GM19463 (cell line): ENCODE measurements around the gene GKAP1.
"Not testable (repeated sequence)": the region's sequence is repeated elsewhere in the genome, so short reads cannot be mapped to it uniquely, and the experiment has no call there.

Experiments
- ATAC-seq: cut with Tn5 transposase; IDR thresholded peaks from one replicate; pipeline ENCODE4 v1.9.1; 2021; ENCODE audit warnings: mild to moderate bottlenecking, moderate library complexity; ENCODE audit not compliant: unreplicated experiment

The GKAP1 gene

DNA sequence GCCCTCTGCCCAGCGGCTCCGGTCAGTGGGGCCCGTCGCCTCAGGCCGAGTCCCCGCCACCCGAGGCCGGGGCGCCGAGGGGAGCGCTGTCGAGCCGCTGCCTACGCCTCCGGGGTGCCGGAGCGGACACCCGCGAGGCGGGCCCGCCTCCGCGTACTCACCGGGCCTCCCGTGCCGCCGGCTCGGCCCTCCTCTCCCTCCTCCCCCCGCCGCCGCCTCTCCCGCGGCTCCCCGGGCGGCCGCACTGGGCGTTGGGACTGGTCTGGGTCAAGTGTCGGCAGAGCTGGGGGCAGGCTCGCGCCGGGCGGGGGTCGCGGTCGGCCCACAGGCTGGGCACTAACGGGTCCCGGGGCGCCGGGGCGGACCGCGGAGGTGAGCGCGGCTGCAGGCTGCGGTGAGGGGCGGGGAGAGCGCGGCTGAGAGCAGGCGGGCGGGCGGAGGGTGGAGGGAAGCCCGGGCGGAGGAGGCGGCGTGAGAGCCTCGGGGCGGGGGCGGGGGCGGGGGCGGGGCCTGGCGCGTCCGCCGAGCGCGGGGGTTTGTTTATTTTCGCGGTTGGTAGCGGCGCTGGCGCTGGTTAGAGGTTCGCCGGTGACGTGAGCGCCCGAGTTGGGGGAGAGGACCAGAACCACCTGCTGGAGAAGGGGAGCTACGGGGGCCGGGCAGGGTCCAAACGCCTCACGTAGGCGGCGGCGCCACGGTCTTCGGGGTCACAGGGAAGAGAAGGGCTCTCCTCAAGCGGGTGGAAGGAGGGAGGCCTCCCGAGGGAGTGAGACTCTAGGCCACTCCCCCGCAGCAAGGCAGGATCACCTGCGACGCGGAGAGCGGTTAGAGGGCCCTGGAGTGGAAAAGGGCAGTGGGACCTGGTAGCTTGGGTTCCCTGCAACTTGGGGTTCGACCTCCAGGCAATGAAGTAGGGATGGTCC lies at the start of gene GKAP1:
Gene GKAP1 (minus strand): TSS at position 414 of the 923 bp plus-strand sequence. CDS start 11,252 bp downstream, outside the sequence.
- ATAC-seq: peak; percentile 79

DNA sequence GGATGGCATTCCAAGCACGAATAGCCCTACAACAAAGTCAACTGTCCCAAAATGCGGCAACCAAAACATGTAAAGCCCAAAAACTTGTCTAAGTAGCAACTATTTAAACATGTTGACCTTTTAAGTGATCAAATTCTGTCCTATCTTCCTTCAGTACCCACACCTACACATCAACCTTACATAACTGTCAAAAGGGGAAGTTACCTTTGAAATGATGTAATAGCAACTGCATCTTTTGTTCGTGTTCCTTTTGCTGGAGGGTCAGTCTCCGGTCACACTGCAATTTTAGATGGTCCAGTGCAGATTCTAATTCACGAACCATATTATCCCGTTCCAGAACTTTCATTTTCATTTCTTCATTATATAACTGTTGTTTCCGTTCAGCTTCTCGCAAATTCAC lies 32.3 kb upstream of the GKAP1 start:
- peak; percentile 95 for ATAC-seq

DNA sequence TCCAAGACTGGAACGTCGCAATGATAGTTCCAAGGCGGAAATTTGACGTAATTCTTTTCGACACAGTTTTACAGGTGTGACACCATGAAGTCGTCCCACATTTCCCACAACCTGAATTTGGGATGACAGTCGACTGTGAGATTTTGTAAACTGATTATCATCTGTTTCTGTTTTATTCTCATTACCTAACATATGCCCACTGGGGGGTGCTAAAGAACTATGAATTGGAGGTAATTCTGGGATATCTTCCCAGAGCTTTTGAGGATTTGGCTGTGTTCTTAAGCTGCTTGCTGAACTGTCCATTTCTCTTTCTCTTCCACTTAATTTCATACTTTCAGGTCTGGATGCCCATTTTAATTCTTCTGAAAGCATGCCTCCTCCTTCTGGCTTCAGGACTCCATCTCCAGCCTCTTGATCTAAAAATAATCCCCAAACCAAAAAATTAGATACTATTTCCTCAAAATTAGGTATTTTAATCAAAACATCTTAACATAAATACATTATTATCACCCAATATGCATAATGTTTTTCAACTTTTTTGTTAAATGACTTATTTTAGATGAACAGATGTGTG lies 19.6 kb upstream of the GKAP1 start:
- not testable (repeated sequence) for ATAC-seq

DNA sequence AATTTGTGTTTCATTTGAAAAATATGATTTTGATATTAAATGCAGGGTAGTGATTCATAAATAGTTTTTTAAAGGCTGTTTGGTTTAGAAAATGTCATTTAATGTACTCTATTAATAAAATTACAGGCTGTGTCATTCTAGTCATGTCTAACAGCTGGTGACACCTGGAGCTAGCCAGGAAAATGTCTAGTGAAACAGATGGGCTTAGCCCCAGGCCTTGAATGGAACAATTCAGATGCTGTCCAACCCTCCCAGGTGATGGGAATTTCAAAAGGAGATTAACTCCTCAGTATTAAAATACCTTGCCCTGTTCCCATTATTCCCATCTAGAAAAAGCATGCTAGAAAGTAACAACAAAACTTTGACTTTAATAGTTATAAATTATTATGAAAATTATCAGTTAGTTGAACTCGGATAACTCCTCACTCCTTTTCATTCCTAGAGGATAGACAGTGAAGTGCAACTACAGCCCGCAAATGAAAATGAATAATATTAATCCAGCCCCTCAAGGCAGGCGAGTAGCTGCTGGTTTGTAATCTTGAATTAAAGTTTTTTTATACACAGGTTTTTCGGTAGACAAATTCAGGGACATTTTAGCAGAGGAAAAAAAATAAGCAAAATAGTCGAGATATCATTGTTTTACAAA lies 13.0 kb upstream of the GKAP1 start:
- ATAC-seq: not testable (repeated sequence)

DNA sequence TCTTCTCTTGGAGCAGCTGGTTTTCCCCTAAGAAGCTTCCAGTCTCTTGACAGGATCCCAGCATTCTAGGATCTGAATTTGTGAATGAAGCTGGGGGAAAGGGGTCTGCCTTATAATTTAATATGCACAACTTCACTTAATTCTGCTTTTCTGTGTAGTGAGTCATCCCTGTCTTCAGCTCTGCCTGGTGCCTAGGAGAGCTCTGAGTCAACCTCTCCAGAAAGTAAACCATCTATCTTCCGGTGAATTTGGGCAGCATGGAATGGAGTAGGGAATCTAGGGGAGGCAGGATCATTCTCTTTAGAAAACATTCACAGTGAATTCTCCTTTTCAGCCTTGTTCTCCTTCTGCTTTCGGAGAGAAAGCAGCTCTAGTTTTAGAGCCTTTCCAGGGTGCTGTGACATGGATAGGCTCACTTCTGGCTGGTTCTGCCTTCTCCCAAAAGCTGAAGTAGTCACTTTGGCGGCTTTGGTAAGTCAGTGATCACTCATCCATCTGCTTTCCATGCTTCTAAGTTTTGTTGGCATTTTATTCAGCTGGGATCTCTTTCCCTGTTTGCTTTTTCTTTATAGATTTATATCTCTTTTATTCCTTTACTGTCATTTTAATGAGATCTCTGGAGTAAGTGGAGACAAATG lies 7.5 kb upstream of the GKAP1 start:
- ATAC-seq: not testable (repeated sequence)

DNA sequence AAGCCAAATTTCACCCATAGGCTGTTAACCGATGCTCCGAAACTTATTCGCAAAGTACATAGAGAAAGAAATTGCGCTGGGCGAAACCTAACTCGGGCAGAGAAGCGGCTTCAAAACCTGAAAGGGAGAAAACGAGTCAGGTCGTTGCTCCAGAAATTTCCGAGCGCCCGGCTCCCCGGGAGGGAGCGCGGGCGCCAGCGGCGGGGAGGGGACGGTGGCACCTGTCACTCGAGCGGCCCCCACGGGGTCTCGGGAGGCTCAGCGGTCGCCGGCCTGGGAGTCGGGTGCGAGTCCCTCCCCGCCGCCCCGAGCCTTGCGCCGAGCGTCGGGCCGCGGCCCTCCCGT lies 586 bp downstream of the GKAP1 start:
- not testable (repeated sequence) for ATAC-seq

DNA sequence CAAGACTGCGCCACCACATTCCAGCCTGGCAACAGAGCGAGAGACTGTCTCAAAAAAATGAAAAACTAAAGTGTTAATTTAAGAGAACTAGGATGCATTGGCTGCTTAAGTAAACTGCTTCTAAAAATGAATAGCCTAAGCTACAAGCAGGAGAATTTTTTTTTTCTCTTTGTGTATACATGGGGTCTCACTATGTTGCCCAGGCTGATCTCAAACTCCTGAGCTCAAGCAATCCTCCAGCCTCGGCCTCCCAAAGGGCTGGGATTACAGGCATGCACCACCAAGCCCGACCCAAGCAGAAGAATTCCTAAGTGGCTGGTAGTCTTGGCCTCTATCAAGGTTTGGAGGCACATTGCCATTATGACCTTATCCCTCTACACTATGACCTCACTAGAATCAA lies 2.4 kb downstream of the GKAP1 start:
- ATAC-seq: not testable (repeated sequence)

DNA sequence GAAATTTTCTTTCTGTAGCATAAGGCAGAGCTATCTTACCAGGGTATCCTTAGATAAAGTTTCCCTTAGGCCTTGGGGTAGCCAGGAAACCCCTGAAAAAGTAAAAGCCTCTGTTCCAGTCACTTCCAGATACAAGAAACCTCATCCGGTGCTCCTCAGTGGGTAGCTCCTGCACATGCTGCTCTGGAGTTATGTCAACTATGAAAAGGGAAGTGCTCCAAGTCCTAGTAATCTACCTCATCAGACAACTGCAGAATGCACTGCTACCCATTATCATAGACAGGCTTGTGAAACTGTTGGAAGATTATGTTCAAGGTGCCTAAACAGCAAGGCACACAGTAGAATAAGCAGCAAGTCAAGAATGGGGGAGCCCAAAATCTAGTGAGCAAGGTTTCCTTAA lies 8.4 kb downstream of the GKAP1 start:
- ATAC-seq: not testable (repeated sequence)

DNA sequence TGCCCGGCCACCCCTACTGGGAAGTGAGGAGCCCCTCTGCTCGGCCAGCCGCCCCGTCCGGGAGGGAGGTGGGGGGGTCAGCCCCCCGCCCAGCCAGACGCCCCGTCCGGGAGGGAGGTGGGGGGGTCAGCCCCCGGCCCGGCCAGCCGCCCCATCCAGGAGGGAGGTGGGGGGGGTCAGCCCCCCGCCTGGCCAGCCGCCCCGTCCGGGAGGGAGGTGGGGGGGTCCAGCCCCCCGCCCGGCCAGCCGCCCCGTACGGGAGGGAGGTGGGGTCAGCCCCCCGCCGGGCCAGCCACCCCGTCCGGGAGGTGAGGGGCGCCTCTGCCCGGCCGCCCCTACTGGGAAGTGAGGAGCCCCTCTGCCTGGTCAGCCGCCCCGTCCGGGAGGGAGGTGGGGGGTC lies 13.1 kb downstream of the GKAP1 start:
- ATAC-seq: not testable (repeated sequence)

DNA sequence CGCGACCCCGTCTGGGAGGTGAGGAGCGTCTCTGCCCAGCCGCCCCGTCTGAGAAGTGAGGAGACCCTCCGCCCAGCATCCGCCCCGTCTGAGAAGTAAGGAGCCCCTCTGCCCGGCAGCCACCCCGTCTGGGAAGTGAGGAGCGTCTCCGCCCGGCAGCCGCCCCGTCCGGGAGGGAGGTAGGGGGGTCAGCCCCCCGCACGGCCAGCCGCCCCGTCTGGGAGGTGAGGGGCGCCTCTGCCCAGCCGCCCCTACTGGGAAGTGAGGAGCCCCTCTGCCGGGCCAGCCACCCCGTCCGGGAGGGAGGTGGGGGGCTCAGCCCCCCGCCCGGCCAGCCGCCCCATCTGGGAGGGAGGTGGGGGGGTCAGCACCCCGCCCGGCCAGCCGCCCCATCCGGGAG lies 13.6 kb downstream of the GKAP1 start:
- not testable (repeated sequence) for ATAC-seq

DNA sequence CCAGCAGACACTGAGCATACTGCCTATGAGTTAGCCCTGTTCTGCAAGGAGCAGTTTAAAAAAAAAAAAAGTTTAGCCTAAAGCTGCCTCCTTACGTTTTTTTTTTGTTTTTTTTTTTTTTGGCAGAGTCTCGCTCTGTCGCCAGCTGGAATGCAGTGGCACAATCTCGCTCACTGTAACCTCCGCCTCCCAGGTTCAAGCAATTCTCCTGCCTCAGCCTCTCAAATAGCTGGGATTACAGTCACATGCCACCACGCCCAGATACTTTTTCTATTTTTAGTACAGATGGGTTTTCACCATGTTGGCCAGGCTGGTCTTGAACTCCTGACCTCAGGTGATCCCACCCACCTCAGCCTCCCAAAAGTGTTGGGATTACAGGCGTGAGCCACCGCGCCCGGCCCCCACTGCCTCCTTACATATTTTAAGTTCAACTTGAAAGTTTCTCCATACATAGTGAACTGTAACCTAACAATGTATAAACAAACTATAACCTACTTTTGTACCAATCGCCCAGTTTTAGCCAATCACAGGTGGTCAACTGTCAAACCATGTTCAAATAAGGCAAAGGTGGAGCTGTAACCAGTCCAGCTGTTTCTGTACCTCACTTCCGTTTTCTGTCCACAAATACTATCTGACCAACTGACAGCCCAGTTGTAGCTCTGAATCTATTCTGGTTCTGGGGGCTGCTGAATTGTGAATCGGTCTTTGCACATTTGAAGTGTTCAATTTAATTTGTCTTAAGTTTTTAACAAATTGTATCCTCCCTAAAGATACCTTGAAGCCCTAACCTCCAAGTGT lies 17.1 kb downstream of the GKAP1 start:
- no peak for ATAC-seq

DNA sequence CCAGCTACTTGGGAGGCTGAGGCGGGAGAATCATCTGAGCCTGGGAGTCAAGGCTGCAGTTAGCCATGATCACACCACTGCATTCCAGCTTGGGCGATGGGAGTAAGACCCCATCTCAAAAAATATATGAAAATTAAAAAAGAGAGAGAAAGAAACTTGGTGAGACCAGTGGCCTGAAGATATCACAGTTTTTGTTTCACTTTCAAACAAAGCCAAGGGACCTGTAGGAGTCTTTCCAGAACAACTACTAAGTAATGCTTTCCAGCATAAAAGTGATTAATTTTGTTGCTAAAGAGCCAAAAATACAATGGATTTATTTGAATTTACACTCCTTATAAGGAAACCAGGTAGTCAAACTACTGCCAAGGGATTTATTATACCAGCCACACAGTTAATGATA lies 23.5 kb downstream of the GKAP1 start:
- no peak for ATAC-seq

DNA sequence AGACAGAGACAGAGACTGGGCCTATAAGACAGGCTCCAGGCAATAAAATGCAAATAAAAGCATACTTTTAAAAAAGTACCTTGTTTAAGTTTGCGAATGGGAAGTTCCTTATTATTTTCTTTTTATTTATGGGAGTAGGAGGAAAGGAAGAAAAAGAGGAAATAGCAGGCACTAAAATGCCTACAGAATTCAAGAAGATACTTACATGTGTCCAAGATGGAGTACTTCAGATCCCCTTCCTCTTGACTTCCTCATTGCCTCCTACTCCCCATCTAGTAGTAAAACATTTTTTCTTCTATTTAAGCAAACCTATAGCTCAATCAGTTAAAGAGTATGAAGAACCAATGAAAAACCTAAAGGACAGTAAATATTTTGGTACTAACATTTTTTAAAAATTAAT lies 24.8 kb downstream of the GKAP1 start:
- ATAC-seq: no peak

DNA sequence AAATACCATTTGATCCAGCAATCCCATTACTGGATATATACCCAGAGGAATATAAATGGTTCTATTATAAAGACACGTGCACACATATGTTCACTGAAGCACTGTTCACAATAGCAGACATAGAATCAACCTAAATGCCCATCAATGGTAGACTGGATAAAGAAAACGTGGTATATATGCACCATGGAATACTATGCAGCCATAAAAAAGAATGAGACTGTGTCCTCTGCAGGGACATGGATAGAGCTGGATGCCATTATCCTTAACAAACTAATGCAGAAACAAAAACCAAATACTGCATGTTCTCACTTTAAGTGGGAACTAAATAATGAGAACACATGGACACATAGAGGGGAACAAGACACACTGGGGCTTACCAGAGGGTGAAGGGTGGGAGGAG lies 39.4 kb downstream of the GKAP1 start:
- no peak for ATAC-seq

DNA sequence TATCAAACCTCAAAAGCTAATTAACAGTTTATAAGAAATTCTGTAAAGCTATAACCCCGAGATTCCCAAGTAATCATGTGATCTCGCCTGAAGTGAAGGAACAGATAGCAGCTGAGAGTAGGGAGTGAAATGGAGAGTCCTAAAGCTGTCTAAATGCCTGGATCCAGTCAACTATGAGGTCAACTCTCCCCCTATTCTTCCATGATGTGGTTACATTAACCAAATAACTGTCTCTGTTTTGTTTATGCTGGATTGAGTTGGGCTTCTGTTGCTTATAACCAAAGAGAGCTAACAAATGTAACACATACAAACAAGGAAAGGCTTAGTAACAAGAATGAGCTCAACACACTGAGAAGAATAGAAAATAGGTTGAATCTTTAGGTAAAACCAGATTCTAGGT lies 41.6 kb downstream of the GKAP1 start:
- no peak for ATAC-seq

DNA sequence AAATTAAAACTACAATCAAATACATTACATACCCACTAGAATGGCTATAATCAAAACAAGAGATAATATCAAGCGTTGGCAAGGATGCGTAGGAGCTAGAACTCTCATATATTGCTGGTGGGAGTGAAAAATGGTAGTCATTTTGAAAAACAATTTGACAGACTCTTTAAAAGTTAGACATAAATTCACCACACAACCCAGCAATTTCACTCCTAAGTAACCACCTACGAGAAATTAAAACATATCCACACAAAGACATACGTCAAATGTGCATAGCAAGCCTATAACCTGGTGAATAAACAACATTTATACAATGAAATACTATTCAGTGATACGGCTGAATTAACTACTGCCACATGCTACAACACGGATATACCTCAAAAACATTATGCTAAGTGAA lies 44.7 kb downstream of the GKAP1 start:
- no peak for ATAC-seq

DNA sequence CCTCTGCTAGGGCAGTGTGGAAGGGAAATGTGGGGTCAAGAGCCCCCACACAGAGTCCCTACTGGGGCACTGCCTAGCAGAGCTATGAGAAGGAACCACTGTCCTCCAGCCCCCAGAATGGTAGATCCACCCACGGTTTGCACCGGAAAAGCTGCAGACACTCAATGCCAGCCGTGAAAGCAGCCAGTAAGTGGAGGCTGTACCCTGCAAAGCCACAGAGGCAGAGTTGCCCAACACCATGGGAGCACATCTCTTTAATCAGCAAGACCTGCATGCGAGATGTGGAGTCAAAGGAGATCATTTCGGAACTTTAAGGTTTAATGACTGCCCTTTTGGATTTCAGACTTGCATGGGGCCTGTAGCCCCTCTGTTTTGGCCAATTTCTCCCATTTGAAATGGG lies 52.2 kb downstream of the GKAP1 start:
- no peak for ATAC-seq

DNA sequence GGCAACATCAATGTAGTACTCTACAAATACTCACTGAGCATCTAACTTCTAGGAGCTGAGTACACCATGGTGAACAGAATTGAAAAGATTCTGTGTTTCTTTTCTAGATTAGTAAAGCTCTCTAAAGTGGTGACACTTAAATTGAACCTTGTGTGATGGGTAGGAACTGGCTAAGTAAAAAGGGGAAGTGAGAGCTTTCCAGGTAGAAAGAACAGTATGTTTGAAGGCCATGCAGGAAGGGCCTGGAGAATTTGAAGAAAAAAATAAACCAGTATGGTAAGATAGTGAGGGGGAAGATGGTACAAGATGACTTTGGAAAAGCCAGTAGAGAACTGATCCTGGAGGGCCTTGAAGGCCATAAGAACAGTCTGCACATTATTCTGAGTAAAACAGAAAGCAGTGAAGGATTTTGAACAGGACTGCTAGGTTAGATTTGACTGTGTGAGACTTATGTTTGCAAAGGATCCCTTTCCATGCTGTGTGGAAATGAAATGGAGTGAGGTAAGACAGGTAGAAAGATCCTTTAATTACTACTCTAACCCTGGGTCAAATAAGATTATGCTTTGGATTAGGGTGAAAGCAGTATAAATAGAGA lies 63.1 kb downstream of the GKAP1 start:
- peak; percentile 81 for ATAC-seq

DNA sequence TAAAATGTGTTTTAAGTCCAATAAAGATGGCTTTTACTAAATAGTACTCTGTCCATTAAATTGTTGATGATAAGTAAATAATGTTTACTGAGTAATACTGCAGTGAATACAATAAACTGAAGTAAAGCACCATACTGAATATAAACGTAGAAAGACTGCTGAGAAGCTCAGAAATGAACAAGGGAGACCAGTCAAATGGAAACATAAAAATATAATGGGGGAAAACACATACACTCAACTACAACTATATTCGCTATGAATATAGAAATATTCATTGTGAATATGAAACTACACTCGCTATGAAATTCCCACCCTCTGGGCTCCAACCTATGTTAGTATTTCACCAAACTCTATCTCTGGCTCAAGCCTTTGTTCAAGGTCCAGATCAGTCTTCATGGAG lies 67.9 kb downstream of the GKAP1 start:
- no peak for ATAC-seq

DNA sequence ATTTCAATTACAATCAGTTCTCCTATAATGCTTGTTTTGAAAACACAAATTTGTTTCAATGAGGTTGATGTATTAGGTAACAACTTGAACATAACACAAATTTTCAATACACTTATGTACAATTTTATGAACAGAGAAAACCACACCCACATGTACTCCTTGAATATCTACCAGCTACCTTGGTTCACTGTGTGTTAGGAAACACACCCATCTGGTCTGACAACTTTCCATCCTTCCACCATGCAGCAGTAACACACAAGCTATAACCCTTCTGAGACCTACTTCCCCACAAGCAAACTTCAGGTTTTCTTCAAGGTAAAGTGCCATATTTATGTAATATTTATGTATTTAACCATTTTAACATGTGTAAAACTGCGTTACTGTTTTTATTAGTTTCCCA lies 73.4 kb downstream of the GKAP1 start:
- ATAC-seq: no peak
